HuH-7 (cell line): ENCODE results near the gene LRRC41.
"Not testable (repeated sequence)": the region's sequence is repeated elsewhere in the genome, so short reads cannot be mapped to it uniquely, and the experiment has no call there.

Source experiments
- DNase-seq: peaks from one replicate; pipeline ENCODE4 v3.0.0; 2011; ENCODE audit warnings: low spot score

Gene LRRC41

DNA sequence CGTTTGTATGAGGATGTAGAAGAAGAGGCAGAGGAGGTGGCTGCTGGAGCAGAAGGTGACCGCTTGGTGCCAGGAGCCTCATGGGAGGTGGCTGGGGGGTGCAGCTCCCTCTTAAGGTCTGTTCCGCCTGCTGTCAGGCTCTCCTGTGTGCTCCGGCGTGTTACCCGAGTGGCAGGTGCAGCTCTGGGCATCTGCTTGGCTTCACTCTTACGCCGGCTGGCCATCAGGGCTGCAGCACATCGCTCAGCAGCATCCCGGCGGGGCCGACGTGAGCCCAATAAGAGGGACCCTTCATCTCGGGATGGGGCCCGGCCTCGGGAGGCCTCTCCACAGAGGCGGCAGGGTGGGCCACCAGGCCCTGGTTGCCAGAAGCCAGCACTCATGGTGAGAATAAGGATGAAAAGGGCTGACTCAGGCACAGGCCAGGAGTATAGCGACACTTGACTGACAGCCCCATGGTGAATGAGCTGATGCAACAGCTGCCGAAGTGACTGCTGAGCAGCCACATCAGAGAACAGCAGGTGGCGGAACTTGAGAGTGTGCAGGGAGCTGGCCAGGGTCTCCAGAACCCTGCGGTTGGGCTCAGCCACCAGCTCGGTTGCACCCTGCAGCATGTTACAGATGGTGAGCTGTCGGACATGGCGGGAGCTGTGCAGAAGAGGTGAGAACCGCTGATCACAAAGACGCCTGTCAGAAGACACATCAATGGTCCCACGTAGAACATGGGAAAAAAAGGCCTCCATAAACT is 17.5 kb downstream of the LRRC41 start:
- DNase-seq, result no peak

DNA sequence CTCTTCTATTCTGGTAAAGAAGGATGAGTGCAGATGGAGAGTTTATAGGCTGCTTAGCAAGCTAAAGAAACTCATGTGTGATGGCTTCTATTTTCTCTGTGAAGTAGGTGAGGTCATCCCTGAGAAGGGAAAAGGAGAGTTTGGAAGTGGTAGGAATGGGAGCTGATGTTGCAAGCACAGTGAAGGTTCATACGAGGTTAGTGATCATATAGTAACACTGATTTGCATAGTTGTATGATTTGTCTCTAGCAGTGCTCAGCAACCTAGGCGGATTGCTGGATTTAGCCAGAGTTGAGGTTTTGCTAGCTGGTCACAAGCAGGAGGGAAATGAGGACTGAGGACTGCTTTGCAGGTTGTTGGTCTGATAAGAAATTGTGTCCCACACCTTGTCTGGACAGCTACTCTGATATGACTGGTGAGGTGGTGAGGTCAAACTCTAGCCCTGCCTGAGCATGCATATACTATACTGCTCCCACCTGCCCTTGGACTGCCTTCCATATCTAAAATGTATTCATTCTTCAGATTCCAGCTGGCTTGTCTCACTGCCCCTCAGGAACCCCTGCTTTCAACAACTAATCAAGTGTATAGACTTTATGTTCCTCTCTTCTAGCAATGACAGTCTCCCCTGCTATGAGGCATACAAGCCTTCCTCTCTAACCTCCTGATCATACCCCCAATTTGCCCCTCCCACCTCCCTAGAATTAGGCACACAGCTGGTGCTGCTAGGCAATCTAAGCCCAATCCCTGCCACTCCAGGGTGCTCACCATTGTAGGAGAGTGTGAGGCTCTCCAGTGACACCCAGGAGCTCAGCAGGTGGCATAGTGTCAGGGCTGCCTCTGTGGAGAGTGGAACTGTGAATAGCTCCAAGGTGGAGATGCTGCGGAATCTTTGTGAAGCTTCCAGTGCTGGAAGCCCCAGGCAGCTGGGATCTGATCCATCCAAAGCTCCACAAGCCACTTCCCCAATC is 18.5 kb downstream of the LRRC41 start:
- no peak for DNase-seq

DNA sequence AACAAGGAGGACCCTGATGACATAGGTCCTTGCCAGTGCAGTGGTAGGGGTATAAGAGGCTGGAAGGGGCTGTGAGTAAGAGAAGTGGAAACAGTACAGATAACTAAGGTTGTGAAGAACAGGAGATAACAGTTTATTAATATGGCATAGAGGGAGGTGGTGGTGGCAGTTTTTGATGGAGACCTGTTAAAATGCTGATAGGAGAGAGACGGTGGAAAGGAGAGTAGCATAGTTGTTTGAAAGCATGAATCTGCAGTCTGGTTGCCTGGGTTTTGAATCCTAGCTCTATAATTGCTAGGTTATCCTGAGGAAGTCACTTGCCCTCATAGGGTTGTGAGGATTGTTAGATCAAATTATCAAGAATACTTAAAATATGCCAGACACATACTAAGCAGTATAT is 19.4 kb downstream of the LRRC41 start:
- DNase-seq, result no peak

DNA sequence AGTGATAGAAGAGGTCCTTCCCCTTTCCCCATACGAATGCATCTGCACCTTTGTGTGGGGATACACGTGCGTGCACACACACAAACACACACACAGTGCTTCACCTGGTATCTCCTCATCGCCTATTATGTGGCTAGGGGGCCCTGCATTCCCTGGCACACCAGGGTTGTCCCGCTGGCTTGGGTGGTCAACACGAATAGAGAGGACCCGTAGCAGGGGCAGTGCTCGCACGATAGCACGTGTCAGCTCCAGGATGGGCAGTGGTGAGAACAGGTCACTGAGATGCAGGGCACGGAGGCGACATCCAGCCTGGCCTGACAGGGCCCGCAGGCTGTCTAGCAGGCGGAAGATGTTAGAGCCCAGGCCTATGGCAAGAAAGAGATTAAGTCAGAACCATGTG is 22.4 kb downstream of the LRRC41 start:
- DNase-seq, result no peak

DNA sequence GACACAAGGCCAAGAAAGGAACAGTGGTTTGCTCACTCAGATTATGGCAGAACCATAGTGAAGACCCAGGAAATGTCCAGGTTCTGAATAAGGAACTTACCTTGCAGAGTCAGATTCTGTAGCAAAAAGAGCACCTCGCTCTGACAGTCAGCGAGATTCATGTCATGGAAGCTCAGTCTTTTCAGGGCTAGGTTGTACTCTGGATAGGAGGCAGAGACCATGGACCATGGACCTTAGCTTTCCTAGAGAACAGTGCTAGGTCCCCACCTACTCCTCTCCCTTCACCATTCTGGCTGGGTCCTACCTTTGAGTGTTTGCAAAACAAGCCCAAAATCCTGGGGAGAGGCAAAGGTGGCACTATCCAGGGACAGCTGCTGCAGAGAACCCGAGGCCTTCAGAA is 23.3 kb downstream of the LRRC41 start:
- no peak for DNase-seq

DNA sequence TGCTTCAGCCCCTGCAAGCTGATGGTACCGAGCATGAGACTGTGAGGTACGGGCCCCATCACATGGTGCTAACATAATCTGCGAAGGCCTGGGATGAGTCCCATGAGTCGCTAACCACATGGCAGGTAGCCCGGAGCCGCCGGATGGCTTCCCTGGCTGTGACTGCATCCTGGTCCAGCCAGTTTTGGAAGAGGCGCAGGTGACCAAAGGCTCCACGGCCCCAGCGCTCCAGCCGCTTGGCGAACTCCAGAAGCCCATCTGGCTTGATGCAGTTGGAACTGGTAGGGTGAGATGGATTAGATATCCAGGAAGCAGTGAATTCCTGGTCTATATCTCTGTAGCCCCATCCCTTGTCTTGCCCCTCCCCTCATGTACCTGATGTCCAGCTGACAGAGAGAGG is 24.6 kb downstream of the LRRC41 start:
- no peak for DNase-seq

DNA sequence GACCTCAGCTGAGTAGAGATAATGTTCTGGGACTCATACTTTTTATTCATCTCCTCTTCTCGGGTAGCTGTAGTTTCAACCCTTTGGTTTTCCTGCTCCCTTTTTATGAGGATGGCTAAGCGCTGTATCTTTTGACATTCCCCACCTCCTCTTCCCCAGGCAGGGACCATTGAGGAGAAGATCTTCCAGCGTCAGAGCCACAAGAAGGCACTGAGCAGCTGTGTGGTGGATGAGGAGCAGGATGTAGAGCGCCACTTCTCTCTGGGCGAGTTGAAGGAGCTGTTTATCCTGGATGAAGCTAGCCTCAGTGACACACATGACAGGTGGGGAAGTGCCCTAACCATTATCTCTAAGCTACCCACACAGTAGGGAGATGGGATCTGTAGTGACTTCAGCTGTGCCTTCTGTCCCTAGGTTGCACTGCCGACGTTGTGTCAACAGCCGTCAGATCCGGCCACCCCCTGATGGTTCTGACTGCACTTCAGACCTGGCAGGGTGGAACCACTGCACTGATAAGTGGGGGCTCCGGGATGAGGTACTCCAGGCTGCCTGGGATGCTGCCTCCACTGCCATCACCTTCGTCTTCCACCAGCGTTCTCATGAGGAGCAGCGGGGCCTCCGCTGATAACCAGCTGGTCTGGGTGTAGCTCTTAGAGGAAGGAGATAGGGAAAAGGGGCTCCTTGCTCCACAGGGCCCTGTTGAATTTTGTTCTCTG is 25.6 kb downstream of the LRRC41 start:
- no peak for DNase-seq

DNA sequence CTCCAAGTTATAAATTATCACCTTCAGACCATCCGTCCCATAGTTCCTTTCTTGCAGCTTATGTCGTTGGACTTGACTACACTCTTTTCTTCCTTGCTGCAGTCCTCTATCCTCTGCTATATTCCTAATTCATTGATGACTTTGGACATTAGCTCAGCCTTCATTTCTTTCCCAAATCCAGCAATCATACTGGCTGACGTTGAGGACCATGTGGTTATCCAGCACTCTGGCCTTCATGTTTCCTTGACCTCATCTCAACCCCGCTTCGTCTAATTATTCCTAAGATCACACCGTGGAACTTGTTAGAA is 28.4 kb downstream of the LRRC41 start:
- DNase-seq, result no peak

DNA sequence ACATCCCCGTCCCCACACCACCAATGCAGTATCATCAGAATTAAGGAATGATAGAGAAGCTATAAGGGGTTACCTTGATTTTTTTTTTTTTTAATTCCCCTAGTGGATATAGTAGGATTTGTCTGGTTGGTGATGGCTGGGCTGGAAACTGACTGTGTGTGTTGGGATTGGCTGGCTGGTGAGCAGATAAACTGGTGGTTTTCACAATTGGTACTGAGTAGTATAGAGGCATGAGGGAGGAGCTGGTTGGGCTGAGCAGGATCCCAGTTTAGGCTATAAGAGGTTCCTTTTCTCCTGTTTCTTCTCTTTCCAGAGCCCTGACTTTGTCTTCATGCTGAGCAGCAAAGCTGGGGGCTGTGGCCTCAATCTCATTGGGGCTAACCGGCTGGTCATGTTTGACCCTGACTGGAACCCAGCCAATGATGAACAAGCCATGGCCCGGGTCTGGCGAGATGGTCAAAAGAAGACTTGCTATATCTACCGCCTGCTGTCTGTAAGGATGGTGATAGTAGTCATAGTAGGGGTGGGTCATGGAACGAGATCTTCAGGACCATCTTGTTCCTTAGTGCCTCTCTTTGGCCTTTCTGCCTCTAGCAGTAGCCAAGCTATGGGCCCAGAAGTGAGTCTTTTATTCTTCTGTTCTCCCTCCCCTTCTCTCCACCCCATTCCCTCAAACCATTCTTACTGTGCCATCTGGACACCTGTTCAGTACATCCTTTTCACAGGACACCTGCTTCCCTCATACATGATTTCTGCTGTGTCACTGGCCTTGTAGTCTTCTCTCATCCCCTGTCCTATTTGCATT is 29.0 kb downstream of the LRRC41 start:
- no peak for DNase-seq

DNA sequence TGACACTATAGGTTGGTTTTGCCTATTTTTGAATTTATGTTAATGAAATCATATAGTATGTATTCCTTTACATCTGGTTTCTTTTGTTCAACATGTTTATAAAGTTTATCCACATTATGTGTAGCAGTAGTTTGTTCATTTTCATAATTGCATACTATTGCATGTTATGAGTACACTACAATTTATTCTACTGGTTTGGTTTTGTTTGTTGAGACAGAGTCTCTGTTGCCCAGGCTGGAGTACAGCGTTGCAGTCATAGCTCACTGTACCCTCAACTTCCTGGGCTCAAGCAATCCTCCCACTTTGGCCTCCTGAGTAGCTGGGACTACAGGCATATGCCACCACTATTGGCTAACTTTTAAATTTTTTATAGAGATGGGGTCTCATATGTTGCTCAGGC is 34.8 kb downstream of the LRRC41 start:
- no peak for DNase-seq

DNA sequence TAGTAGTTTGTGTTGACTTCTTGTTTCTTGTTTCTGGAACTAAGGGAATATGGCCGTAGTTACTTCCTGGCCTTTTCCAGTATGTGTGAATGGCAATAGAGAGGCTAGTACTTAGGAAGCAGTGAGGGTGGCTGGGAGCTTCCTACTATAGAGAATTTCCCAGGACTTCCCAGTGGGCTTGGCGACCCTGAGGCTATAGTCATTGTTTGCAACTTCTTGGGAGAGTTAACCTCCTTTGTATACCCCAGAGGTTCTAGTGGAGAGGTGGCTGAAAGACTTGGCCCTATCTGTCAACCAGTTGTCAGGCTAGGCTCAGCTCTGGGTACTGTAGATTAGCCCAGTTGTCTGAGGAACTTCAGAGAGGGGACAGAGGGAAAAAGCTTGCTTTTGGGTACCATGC is 40.3 kb downstream of the LRRC41 start:
- no peak for DNase-seq

DNA sequence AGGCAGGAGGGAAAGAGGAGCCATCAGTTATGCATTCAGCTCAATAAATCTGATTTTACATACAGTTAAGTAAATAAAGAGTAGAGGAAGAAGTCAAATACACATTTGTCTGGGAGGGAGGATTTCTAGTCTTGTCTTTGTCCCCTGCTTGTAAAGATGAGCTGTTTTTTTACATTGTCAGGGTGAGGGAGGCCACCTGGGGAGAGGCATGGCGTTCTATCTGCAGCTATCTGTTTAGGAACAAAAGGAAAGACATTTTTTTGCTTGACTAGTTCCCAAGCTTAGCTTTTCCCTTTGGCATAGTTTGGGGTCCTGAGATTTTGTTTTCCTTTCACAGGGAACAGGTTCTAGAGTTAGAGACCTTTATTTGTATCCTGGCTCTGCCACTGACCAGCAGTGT is 40.9 kb downstream of the LRRC41 start:
- DNase-seq, result no peak

DNA sequence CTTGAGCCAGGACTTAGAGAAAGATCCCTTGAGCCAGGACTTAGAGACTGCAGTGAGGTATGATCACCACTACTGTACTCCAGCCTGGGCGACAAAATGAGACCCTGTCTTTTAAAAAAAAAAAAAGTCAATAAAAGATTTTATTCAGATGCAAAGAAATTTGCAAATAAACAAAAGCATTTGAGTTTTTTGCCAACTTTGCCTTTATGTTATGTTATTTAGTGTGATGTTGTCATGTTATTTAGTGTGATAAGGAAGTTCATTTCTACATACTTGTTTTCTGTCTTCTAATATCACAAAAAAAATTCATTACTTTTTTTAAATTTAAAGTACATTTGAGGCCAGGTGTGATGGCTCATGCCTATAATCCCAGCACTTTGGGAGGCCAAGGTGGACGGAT is 46.9 kb downstream of the LRRC41 start:
- DNase-seq, result no peak

DNA sequence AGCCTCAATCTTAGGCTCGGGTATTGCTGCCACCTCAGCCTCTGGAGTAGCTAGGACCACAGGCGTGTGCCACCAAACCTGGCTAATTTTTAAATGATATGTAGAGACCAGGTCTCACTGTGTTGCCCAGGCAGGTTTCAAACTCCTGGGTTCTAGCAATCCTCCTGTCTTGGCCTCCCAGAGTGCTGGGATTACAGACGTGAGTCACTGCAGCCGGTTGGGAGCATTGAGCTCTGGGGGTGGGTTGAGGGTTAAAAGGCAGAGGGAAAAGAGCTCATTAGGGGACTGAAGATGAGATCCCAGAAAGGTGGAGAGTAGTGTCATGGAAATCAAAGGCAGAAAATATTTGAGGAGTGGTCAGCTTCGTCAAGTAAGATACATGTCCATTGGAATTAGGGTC is 48.7 kb downstream of the LRRC41 start:
- no peak for DNase-seq

DNA sequence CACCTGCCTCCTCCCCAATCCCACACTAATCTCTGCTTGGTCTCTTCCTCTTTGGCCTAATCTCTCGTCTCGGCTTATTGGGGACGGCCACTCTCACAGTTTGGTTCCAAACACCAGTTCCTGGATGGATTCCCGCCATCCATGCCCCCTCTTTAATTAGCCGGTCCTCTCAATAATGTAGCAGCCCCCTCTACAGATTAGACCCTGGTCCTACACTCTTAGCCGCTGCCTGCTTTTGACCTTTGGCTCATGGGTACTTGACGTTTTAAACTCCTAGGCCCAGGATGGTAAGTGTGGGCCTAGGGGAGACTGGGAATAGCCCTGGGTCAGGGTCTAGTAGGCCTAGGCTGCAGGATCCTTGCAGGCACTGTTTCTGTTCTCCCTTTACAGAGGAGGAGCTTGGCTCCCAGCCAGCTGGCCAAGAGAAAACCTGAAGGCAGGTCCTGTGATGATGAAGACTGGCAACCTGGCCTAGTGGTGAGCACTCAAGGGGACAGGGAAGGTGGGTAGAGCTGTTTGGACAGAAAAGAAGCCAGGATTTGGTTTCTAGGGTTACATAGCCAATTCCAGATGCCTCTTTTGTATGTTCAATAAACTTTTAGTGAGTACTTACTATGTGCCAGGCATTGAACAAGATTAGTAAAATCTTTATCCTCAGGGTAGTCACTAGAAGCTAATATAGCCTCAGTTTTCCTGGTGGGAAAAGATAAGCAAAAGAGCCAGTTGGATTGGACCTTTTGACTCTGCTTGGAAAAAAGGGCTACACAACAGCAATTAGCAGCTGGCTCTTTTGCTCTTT is 55.1 kb downstream of the LRRC41 start:
- peak; percentile 54 for DNase-seq

DNA sequence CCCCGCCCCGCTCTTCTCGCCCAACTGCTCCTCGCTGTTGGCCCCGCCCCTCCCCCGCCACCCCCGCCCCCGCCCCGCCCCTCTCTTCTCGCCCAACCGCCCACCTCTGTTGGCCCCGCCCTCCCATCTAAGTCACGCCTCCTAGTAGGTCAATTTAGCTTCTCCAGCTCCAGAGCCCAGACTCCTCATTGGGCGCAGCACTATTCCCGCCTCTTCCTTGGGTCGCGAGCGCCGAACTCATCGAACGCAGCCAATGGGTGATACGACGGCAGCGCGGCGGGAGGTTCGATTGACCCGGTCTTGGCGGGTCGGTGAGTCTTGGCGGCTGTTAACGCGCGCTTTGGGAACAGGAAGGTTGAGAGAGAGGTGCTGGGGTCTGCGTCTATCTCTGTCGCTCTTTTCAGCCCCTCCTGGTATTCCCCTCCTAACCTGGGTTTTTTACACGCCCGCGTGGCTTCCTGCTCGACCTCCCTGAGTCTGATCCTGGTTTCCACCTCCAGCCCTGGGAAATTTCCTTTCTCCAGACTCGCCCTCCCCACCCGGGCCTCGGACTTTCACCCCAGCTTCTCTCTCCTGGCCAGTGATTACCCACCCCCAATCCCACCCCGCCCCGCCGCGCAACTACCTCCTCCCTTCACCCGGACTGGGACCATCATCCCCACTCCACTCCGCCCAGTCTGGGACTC is 55.8 kb downstream of the LRRC41 start, which contains the start of gene RAD54L:
TSS of gene RAD54L (plus strand) at position 328 of the 686 bp plus-strand sequence. CDS start 643 bp downstream, outside the sequence.
- peak; percentile 98 for DNase-seq

DNA sequence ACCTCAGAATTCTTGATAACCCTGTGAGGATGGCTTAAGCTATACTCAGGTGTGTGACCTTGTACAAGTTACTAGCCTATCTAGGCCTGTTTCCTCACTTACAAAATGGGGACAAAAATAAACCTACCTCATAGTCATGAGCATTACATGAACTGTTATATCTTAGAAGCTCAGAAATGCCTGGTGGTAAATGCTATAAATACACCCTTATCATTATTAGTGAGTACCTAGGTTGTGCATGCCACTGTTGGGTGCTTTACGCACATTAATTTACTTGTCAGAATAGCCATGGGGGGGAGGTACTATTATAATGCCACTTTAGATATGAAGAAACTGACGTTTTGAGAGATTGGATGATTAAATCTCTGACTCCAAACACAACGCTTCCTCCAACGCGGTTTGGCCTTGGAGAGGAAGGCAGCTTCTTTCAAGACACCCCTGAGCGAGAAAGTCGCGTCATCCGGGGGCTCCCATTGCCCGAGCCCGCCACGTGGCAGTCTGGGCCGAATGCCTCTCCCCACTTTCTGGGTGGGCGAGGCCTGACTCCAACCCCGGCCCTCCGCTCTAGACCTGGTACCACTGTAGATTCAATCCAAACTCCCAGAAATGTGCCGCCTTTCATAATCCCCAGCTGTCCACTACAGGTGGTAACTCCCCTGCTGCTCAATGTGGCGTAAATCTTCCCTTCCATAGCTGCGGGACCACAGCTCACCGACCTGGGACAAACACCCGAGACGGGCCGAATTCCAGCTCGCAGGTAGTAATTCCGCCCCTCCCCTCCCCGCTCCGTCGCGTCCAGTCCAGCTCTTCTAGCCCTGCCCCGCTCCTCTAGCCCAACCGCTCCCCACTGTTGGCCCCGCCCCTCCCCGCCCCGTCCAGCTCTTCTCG is 56.6 kb downstream of the LRRC41 start:
- peak; percentile 93 for DNase-seq

DNA sequence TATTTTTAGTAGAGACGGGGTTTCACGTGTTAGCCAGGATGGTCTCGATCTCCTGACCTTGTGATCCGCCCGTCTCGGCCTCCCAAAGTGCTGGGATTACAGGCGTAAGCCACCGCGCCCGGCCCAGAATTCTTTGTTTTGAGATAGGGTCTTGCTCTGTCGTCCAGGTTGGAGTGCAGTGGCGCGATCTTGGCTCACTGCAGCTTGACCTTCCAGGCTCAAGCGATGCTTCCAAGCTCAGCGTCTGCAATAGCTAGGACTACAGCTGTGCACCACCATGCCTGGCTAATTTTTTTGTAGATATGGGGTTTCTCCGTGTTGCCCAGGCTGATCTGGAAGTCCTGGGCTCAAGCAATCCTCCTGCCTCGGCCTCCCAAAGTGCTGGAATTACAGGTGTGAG is 57.3 kb downstream of the LRRC41 start:
- DNase-seq, result not testable (repeated sequence)

DNA sequence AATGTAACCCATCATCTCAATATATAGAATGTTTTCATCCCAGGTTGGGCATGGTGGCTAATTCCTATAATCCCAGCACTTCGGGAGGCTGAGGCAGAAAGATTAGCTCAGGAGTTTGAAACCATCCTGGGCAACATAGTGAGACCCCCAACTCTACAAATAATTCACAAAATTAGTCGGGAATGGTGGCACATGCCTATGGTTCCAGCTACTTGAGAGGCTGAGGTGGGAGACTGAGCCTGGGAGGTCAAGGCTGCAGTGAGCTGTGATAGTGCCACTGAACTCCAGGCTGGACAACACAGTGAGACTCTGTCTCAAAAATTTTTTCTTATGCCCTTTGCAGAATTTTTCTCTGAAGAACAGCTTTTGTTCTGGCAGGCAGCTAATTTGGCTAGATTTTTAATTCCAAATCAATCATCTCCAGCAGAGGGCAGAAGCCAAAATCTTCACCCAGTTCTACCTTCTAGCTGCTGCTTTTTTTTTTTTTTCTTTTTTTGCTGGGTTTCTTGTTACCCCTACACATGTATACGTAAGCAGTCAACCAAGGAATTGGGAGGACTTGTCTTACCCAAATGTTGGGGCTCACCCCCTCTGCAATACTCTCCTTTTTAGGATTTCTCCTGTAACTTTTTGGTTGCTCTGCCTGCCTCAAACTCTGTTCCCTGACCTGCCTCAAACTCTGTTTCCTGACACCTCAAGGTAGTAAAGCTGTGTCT is 58.6 kb downstream of the LRRC41 start:
- peak; percentile 55 for DNase-seq
